Endodermal cell (in vitro differentiated cells): ENCODE data around the gene DUOXA1. TPM values are rescaled to one million over a fixed set of nuclear protein-coding genes. Genes with fewer than 3 reads are reported as not detected.

Experiments
- DNase-seq: peaks from one replicate; pipeline ENCODE4 v3.0.0-alpha.2; 2017
- H3K27ac ChIP-seq: 2 replicates; pipeline ENCODE4 v1.5.1; 2013; ENCODE audit warnings: mild to moderate bottlenecking, low read depth, low read length, moderate library complexity
- H3K27me3 ChIP-seq: 2 replicates; pipeline ENCODE4 v1.6.1; 2013; ENCODE audit warnings: mild to moderate bottlenecking, low read length, moderate library complexity; ENCODE audit not compliant: insufficient read depth, control insufficient read depth, poor library complexity, severe bottlenecking
- H3K36me3 ChIP-seq: 2 replicates; pipeline ENCODE4 v1.7.0; 2013; ENCODE audit warnings: mild to moderate bottlenecking, low read length, moderate library complexity; ENCODE audit not compliant: control insufficient read depth, insufficient read depth
- H3K4me1 ChIP-seq: one replicate; pipeline ENCODE4 v1.7.0; 2013; ENCODE audit warnings: low read length; ENCODE audit not compliant: control insufficient read depth, insufficient read depth
- H3K4me3 ChIP-seq: 2 replicates; pipeline ENCODE4 v1.5.1; 2013; ENCODE audit warnings: mild to moderate bottlenecking, low read length, moderate library complexity
- H3K9ac ChIP-seq: 2 replicates; pipeline ENCODE4 v1.6.1; 2013; ENCODE audit warnings: mild to moderate bottlenecking, low read length, moderate library complexity; ENCODE audit not compliant: poor library complexity, severe bottlenecking; ENCODE audit errors: extremely low read depth
- H3K9me3 ChIP-seq: 2 replicates; pipeline ENCODE4 v1.6.1; 2013; ENCODE audit warnings: mild to moderate bottlenecking, low read length, moderate library complexity; ENCODE audit not compliant: control insufficient read depth
- H3K27ac Mint-ChIP-seq: 2 replicates; pipeline ENCODE4 v1.8.0; 2020; ENCODE audit warnings: mixed read lengths
- H3K27me3 Mint-ChIP-seq: 2 replicates; pipeline ENCODE4 v1.8.0; 2021; ENCODE audit warnings: mild to moderate bottlenecking, mixed read lengths; ENCODE audit not compliant: insufficient read depth
- H3K36me3 Mint-ChIP-seq: 2 replicates; pipeline ENCODE4 v1.8.0; 2020; ENCODE audit warnings: low read depth, mixed read lengths
- H3K4me1 Mint-ChIP-seq: 2 replicates; pipeline ENCODE4 v1.8.0; 2020; ENCODE audit warnings: mixed read lengths
- H3K4me3 Mint-ChIP-seq: 2 replicates; pipeline ENCODE4 v1.8.0; 2020; ENCODE audit warnings: mild to moderate bottlenecking, moderate library complexity, mixed read lengths
- H3K9me3 Mint-ChIP-seq: 2 replicates; pipeline ENCODE4 v1.8.0; 2020; ENCODE audit warnings: mild to moderate bottlenecking, mixed read lengths
- CTCF ChIP-seq: fragments of 200-600 bp; sonication (generic); conservative IDR thresholded peaks from 2 replicates; pipeline ENCODE4 v1.5.0; 2021; ENCODE audit warnings: antibody characterized with exemption, mild to moderate bottlenecking
- WGBS, 2 experiments: methylation state at CpG; one replicate each; pipeline versions ENCODE4 v1.1.5 to v1.1.7; 2013; ENCODE audit warnings: missing lambda C conversion rate in 2 of 2, mixed read lengths in 1 of 2; ENCODE audit not compliant: insufficient coverage in 1 of 2, insufficient read length in 1 of 2; 5-methylcytosine and 5-hydroxymethylcytosine counted together
- total RNA-seq, 2 donors: library from RNA; stranded (reverse); fragmentation: NEBNext Ultra II Directional in 1 of 2; extraction: Animal tissue kit (Norgen Biotek cat#: 25700) in 1 of 2; gene quantifications; 2 replicates in 1 of 2; 3 replicates in 1 of 2; pipeline ENCODE4 v1.2.1, GENCODE V29; 2021

Gene DUOXA1
- total RNA-seq, 2 donors from 2014 or later = 0.86 to 0.99 TPM

- H3K36me3 Mint-ChIP-seq = no peaks in the 10 kb centered on the region
- no peak for TF ChIP-seq CTCF
- H3K27ac Mint-ChIP-seq = no peak overlapping the region
- Histone ChIP-seq H3K4me3 (no peak overlapping the region), H3K36me3 (no peaks in the 10 kb centered on the region), H3K27me3 (peaks cover 87% of the 10 kb centered on the region), H3K27ac (no peak overlapping the region), H3K9ac (no peak overlapping the region), H3K9me3 (no peaks in the 10 kb centered on the region), H3K4me1 (no peaks in the 10 kb centered on the region)
- peaks cover 16% of the 10 kb centered on the region for H3K4me1 Mint-ChIP-seq
- 90 to 94% methylated on average over 55 to 65 of the region's 65 CpGs for WGBS, 2 experiments
- peaks cover 7% of the 10 kb centered on the region for H3K9me3 Mint-ChIP-seq
- DNase-seq = no peak
- peaks cover 91% of the 10 kb centered on the region for H3K27me3 Mint-ChIP-seq
- no peak overlapping the region for H3K4me3 Mint-ChIP-seq
Observed at GRCh38 chr15:45116482-45117307, 13.0 kb downstream of the DUOXA1 start.

- Mint-ChIP-seq H3K27ac (no peak overlapping the region), H3K9me3 (peaks cover 7% of the 10 kb centered on the region), H3K36me3 (no peaks in the 10 kb centered on the region), H3K4me3 (no peak overlapping the region), H3K4me1 (peaks cover 16% of the 10 kb centered on the region), H3K27me3 (peaks cover 90% of the 10 kb centered on the region)
- peaks cover 90% of the 10 kb centered on the region for H3K27me3 ChIP-seq
- H3K4me3 ChIP-seq = no peak overlapping the region
- DNase-seq = no peak
- no peaks in the 10 kb centered on the region for H3K9me3 ChIP-seq
- H3K36me3 ChIP-seq = no peaks in the 10 kb centered on the region
- 85 to 92% methylated on average over 10 to 19 of the region's 19 CpGs for WGBS, 2 experiments
- TF ChIP-seq CTCF = no peak
- no peak overlapping the region for H3K27ac ChIP-seq
- H3K9ac ChIP-seq = no peak overlapping the region
- H3K4me1 ChIP-seq = no peaks in the 10 kb centered on the region
Observed at GRCh38 chr15:45116006-45116481, 13.6 kb downstream of the DUOXA1 start.

- H3K27ac Mint-ChIP-seq = no peak overlapping the region
- peaks cover 7% of the 10 kb centered on the region for H3K9me3 Mint-ChIP-seq
- peaks cover 93% of the 10 kb centered on the region for H3K27me3 Mint-ChIP-seq
- H3K36me3 Mint-ChIP-seq = no peaks in the 10 kb centered on the region
- peaks cover 89% of the 10 kb centered on the region for H3K27me3 ChIP-seq
- no peaks in the 10 kb centered on the region for H3K36me3 ChIP-seq
- H3K27ac ChIP-seq = no peak overlapping the region
- no peak overlapping the region for H3K4me3 Mint-ChIP-seq
- H3K9ac ChIP-seq = no peak overlapping the region
- no peak overlapping the region for H3K4me3 ChIP-seq
- no peaks in the 10 kb centered on the region for H3K9me3 ChIP-seq
- 83 to 90% methylated on average over 4 to 7 of the region's 7 CpGs for WGBS, 2 experiments
- H3K4me1 ChIP-seq = no peaks in the 10 kb centered on the region
- no peak for TF ChIP-seq CTCF
- H3K4me1 Mint-ChIP-seq = peaks cover 16% of the 10 kb centered on the region
- DNase-seq = no peak
Observed at GRCh38 chr15:45115312-45115820, 14.3 kb downstream of the DUOXA1 start.
